Amniotic stem cell (primary cell): ENCODE measurements around the gene XCR1.
A peak's percentile ranks its signal among the peaks of the same experiment; 100 is the strongest.

ENCODE experiments used
- DNase-seq: peaks from one replicate; lab custom pipeline; 2025; lab: John Stamatoyannopoulos, UW

The XCR1 gene

DNA sequence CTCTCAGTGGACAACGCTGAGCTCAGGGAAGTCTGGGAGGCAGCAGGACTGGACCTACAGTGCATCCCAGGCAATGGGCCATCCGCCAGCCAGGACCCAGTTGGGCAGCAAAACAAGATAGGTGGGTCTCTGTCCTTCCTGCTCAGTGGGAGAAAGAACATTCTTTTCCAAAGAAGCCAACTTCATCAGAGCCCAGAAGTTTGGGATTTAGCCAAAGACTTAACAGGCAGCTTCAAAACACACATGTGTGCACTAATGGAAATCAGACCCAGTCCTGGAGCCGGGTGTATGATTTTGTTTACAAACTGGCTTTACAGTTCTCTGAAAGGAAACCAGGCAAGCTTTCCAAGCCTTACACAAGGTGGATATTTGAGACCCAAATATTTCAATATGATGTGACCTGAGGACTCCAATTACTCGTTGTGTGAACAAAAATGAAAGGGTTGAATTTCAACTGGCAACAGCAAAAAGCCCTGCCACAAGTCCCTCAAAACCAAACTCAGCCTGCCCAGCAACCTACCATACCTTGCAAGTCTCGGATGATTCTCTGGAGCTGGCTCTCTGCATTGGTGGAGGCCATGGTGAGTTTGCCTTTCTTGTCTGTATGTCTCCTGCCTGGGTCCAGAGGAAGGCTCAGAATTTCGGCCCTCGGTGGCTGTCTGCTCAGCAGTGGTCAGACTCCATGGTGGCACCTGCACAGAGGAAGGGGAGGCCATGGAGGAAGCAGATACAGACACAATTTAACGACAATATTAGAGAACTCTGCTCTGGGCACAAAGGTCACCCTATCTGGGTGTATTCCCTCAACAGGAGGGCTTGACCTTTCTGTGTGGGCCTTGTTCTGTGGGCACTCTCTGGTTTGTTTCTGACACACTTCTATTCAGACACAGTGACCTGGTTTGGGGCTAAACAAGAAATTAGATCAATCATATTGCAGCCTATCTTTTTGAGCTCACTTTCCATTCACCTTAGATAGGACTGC, 42.7 kb downstream of the XCR1 start:
- DNase-seq: no peak

GRCh38 chr3:45983770-45984169, 43.5 kb downstream of the XCR1 start:
- no peak for DNase-seq

GRCh38 chr3:45981346-45982074, 45.8 kb downstream of the XCR1 start:
- DNase-seq: peak; percentile 36

GRCh38 chr3:45980819-45981218, 46.5 kb downstream of the XCR1 start:
- no peak for DNase-seq

DNA sequence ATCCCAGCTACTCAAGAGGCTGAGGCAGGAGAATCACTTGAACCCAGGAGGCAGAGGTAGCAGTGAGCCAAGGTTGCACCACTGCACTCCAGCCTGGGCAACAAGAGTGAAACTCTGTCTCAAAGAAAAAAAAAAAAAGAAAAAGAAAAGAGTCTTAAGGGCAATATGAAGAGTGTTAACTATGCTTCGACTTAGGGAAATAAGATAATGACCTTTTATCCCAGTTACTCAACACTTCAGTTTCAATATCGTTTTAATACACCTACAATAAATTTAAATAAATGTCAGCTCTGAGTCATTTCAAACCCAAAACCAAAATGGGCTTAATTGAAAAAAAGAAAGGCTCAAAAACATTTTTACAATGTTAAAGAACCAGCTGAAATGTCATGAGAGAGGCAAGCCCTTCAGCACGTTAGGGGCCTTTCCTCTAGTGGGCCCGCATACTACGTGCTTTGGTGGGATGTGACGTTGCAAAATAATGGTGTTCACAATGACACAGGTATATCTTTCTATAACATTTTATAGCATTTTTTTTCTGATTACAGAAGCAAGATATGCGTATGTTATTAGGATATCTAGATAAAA, 47.0 kb downstream of the XCR1 start:
- no peak for DNase-seq

GRCh38 chr3:45979378-45979777, 47.9 kb downstream of the XCR1 start:
- no peak for DNase-seq

- DNase-seq: no peak
These were observed 49.1 kb downstream of the XCR1 start for GRCh38 chr3:45978006-45978761.

DNA sequence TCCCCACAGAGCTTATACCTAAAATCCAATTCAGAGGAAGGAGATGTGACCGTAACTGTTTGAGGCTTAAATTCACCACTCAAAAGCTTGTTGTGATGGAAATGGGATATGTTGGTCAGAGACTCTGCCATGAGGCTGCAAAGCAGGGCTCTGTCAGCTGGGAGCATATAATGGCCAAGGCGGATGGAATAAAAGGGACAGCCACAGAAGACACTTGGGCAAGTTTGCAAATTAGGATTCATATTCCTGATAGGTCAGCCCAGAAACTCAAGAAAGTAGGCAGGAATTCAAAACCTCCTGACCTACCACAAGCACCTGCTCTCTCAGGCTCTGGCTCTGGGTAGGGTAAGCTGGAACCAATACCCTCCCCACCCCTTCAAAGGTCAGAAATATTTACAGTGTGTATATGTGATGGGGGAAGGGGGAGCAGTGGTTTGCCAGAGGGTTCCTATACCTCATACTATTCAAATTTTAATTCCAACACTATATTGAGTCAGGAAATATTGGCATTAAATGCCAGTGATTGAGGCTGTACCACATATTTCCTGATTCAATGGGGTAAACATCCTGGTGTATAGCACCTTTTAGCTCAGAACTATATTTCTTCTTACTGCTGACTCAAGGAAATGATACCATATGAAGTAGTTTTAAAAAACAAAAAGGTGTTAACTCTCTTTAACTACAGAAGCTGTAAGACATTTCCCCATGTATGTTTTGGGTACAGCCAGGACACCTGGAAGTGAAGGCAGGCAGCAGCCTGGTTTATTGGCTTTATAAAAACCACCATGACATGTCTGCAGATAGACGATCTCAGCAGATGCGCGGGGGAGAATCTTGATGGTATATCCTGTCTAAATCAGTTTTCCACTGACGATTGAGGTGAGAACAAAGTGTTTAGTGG, 50.8 kb downstream of the XCR1 start:
- no peak for DNase-seq

DNA sequence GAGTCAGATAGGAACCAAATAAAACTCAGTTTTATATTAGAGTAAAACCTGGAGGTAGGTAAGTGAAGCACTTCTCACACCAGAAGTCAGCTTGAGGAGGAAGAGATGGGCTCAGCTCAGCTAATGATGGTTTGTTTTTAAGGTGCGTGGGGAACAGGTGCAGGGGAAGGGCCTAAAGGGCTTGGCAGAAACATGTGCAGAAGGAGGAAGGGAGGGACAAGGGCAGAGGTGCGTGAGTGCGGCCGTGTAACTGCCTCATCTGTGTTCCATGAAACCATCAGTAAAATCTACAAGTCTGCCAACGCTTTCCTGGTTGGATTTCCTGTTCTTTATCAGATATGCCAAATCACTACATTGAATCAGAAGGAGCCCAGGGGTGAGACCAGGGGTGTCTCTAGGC, 51.6 kb downstream of the XCR1 start:
- DNase-seq: no peak

DNA sequence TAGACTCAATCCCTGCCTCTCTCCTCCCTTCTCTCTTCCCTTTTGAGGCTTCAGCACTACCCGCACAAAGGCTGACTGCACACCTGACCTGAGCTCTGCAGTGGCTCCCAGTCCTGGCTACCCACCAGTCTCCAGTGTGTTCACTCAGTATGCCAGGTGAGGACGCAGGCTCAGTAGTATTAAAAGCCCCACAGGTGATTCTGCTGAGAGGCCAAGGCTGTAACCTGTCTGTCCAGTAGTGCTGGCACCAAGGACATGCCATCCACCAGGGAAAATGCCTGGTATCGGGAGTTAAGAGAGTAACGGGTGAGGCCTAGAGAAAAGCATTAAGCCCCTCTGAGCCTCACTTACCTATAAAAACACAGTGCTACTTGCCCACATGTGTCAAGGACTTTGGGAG, 52.6 kb downstream of the XCR1 start:
- DNase-seq: no peak

DNA sequence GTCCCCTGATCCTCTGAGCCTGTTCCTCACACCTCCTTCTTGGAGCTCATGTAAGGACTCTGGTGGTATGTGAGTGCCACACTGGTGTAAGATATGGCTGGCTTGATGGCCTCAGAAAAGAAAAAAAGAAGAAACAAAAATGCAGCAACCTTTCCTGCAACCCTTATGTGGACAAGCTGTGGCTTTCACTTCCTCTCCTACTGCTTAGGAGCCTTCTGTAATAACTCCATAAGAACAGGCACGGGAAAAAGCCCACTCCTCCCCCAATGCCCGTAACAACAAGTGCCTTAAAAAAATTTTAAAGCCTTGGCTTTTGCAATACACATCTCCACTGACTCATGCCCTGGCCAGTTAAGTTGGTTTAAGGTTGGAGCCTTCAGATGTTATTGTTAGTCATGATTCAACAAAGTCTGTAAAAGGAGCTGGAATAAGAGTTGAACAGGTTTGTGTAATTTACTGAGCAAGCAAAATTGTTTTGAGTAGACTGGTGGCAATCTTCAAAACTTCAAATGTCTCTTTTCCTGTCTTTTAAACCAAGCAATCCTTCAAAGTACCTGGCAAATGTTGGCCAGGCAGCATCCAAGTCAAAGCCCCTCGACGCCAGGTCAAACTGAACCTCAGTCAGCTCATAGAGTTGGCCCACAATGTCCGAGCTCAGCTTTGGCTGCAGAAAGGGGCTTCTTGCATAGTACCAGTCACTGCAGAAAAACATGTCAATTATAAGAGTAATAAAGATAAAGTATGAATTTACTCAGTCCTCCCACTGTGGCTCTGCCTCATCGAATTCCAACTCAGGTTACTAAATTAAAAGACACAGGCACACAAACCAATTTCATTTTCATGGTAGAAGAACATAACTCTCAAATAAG, 54.5 kb downstream of the XCR1 start:
- DNase-seq: peak; percentile 79

- no peak for DNase-seq
These were observed 57.3 kb downstream of the XCR1 start for GRCh38 chr3:45969953-45970352.

- no peak for DNase-seq
These were observed 58.2 kb downstream of the XCR1 start for GRCh38 chr3:45969116-45969515.

GRCh38 chr3:45968706-45969105, 58.6 kb downstream of the XCR1 start:
- DNase-seq: peak; percentile 38

DNA sequence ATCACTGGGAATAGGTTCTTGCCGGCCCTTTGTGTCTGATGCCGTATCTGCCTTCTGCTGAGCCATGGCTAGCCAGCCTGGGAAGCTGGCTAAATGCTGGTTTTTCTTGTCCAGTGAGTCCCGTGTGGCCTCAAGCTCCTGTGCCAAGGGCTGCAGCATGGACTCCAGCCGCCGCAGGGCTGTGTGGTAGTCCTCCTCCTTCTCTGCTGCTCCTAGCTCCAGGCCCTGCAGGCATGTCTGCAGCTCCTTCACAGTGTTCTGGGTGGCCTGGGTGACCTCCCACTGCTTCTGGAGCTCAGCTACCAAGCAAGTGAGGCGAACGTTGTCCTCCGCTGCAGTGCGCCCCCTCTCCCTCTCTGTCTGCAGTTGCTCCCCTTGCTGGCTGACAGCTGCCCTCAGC, 59.1 kb downstream of the XCR1 start:
- no peak for DNase-seq

- no peak for DNase-seq
These were observed 59.6 kb downstream of the XCR1 start for GRCh38 chr3:45967724-45968123.
